ENCODE measurements around the gene CSNK1G1. TPM values are rescaled to one million over a fixed set of nuclear protein-coding genes. Genes with fewer than 3 reads are reported as not detected.

CSNK1G1 gene
- total and polyA plus RNA-seq, 2 donors (not counting 1 experiment from before 2014, with no cell fraction given), result 18.2 to 27.1 TPM

- H3K4me2 ChIP-seq (ENCODE audit: extremely low read depth, insufficient read depth, low read length), result no peak overlapping the region
- no peaks in the 10 kb centered on the region for H3K79me2 ChIP-seq (ENCODE audit: control insufficient read depth, insufficient read depth, low read length)
- H4K20me1 ChIP-seq (ENCODE audit: control insufficient read depth, extremely low read depth, insufficient read depth, low read length), result no peaks in the 10 kb centered on the region
- H3K9me3 ChIP-seq (ENCODE audit: control insufficient read depth, insufficient read depth, low read depth, low read length), result no peaks in the 10 kb centered on the region
- no peak overlapping the region for H3K4me3 ChIP-seq (replicated peaks in 1 of 4; ENCODE audit: control extremely low read depth in 1 of 4, insufficient read depth in 1 of 4, low read depth in 3 of 4, low read length in 4 of 4)
- peaks cover 2% of the 10 kb centered on the region for H3K36me3 ChIP-seq (ENCODE audit: control insufficient read depth, insufficient read depth, low read length)
- H2AFZ ChIP-seq (ENCODE audit: low read length), result no peak overlapping the region
- TF ChIP-seq, protein P1, sequence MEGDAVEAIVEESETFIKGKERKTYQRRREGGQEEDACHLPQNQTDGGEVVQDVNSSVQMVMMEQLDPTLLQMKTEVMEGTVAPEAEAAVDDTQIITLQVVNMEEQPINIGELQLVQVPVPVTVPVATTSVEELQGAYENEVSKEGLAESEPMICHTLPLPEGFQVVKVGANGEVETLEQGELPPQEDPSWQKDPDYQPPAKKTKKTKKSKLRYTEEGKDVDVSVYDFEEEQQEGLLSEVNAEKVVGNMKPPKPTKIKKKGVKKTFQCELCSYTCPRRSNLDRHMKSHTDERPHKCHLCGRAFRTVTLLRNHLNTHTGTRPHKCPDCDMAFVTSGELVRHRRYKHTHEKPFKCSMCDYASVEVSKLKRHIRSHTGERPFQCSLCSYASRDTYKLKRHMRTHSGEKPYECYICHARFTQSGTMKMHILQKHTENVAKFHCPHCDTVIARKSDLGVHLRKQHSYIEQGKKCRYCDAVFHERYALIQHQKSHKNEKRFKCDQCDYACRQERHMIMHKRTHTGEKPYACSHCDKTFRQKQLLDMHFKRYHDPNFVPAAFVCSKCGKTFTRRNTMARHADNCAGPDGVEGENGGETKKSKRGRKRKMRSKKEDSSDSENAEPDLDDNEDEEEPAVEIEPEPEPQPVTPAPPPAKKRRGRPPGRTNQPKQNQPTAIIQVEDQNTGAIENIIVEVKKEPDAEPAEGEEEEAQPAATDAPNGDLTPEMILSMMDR (conservative IDR thresholded peaks at IDR 0.05 in 1 of 2, IDR thresholded peaks at IDR 0.05 in 1 of 2; ENCODE audit: low read depth in 1 of 2, low read length in 2 of 2), result no peak
- TF ChIP-seq EZH2 (IDR thresholded peaks at IDR 0.05; ENCODE audit: low read length, missing control alignments), result no peak
- DNase-seq (ENCODE audit: low read depth in 2 of 2), result peak in 1 of 2 donors; percentile 29
- H3K27ac ChIP-seq (ENCODE audit: insufficient read depth, low read length), result no peak overlapping the region
- no peak overlapping the region for H3K9ac ChIP-seq (ENCODE audit: insufficient read depth, low read length)
- no peaks in the 10 kb centered on the region for H3K4me1 ChIP-seq (ENCODE audit: control insufficient read depth, extremely low read depth, insufficient read depth, low read length)
- H3K27me3 ChIP-seq (ENCODE audit: control insufficient read depth, insufficient read depth, low read length), result no peaks in the 10 kb centered on the region
Measured at GRCh38 chr15:64216730-64217428, 139.1 kb downstream of the CSNK1G1 start.

DNA sequence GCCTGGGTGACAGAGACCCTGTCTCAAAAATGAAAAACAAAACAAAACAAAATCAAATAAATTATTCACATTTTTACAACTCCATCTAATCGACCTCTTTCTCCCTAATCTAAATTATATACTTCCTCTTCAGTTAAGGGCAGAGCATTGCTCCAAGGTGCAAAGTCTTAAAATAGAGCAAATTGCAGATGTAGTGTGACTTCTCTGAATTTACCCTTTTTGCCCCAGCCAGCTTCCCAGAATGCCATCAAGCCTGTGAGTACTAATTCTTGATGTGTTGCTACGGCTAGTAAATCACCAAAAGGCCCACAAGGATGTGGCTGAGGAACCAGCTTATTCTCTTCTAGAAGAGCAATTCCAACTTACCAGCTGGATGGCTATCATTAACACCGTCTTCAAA lies 139.8 kb downstream of the CSNK1G1 start:
- Histone ChIP-seq H3K27me3 (ENCODE audit: control insufficient read depth, insufficient read depth, low read length) (no peaks in the 10 kb centered on the region), H3K9ac (ENCODE audit: insufficient read depth, low read length) (no peak overlapping the region), H3K4me2 (ENCODE audit: extremely low read depth, insufficient read depth, low read length) (no peak overlapping the region), H3K9me3 (ENCODE audit: control insufficient read depth, insufficient read depth, low read depth, low read length) (no peaks in the 10 kb centered on the region), H3K4me3 (replicated peaks in 1 of 4; ENCODE audit: control extremely low read depth in 1 of 4, insufficient read depth in 1 of 4, low read depth in 3 of 4, low read length in 4 of 4) (no peak overlapping the region), H3K36me3 (ENCODE audit: control insufficient read depth, insufficient read depth, low read length) (peaks cover 2% of the 10 kb centered on the region), H2AFZ (ENCODE audit: low read length) (no peak overlapping the region), H4K20me1 (ENCODE audit: control insufficient read depth, extremely low read depth, insufficient read depth, low read length) (no peaks in the 10 kb centered on the region), H3K4me1 (ENCODE audit: control insufficient read depth, extremely low read depth, insufficient read depth, low read length) (no peaks in the 10 kb centered on the region), H3K27ac (ENCODE audit: insufficient read depth, low read length) (no peak overlapping the region), H3K79me2 (ENCODE audit: control insufficient read depth, insufficient read depth, low read length) (no peaks in the 10 kb centered on the region)
- TF ChIP-seq, protein P1 (conservative IDR thresholded peaks at IDR 0.05 in 1 of 2, IDR thresholded peaks at IDR 0.05 in 1 of 2; ENCODE audit: low read depth in 1 of 2, low read length in 2 of 2), result no peak
- no peak for TF ChIP-seq EZH2 (IDR thresholded peaks at IDR 0.05; ENCODE audit: low read length, missing control alignments)
- DNase-seq (ENCODE audit: low read depth in 2 of 2), result no peak

DNA sequence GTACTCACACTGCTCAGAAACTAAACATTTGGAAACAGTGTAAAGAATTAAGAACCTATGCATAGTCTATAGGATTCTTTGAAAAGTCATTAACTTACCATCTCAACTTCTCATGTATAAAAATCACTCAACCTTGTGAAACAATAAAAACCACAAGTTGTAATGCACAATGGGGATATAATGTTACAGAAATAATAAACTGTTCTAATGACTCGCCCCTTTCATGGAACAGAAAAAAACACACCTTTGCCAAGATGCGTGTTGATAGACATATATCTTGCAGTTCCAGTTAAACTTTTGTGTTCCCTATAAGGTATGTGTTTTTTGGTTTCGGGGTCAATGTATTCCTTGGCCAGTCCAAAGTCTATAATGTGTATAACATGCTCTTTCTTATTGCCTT lies 142.3 kb downstream of the CSNK1G1 start:
- Histone ChIP-seq H3K79me2 (ENCODE audit: control insufficient read depth, insufficient read depth, low read length) (no peaks in the 10 kb centered on the region), H4K20me1 (ENCODE audit: control insufficient read depth, extremely low read depth, insufficient read depth, low read length) (no peaks in the 10 kb centered on the region), H3K4me1 (ENCODE audit: control insufficient read depth, extremely low read depth, insufficient read depth, low read length) (no peaks in the 10 kb centered on the region), H3K4me2 (ENCODE audit: extremely low read depth, insufficient read depth, low read length) (no peak overlapping the region), H3K9ac (ENCODE audit: insufficient read depth, low read length) (no peak overlapping the region), H3K27ac (ENCODE audit: insufficient read depth, low read length) (no peak overlapping the region), H2AFZ (ENCODE audit: low read length) (no peak overlapping the region), H3K9me3 (ENCODE audit: control insufficient read depth, insufficient read depth, low read depth, low read length) (no peaks in the 10 kb centered on the region), H3K27me3 (ENCODE audit: control insufficient read depth, insufficient read depth, low read length) (no peaks in the 10 kb centered on the region), H3K4me3 (replicated peaks in 1 of 4; ENCODE audit: control extremely low read depth in 1 of 4, insufficient read depth in 1 of 4, low read depth in 3 of 4, low read length in 4 of 4) (no peak overlapping the region), H3K36me3 (ENCODE audit: control insufficient read depth, insufficient read depth, low read length) (peaks cover 2% of the 10 kb centered on the region)
- DNase-seq (ENCODE audit: low read depth in 2 of 2), result peak in 1 of 2 donors; percentile 5
- TF ChIP-seq, protein P1 (conservative IDR thresholded peaks at IDR 0.05 in 1 of 2, IDR thresholded peaks at IDR 0.05 in 1 of 2; ENCODE audit: low read depth in 1 of 2, low read length in 2 of 2), result no peak
- TF ChIP-seq EZH2 (IDR thresholded peaks at IDR 0.05; ENCODE audit: low read length, missing control alignments), result no peak
